ENCODE data around the gene TXNDC17. TPM values are rescaled to one million over a fixed set of nuclear protein-coding genes. Genes with fewer than 3 reads are reported as not detected.

Gene TXNDC17
- total RNA-seq, 1 experiment from 2014 or later, result 137 TPM

- H3K27ac ChIP-seq (ENCODE audit: low read length), result no peak overlapping the region
- no peak for TF ChIP-seq REST (IDR thresholded peaks at IDR 0.05; ENCODE audit: insufficient read depth in 1 of 2, low read depth in 2 of 2, low read length in 1 of 2)
- TF ChIP-seq SIN3A (IDR thresholded peaks at IDR 0.05; ENCODE audit: borderline replicate concordance, insufficient read depth, low read depth, low read length), result no peak
- no peaks in the 10 kb centered on the region for H3K27me3 ChIP-seq (ENCODE audit: control insufficient read depth, insufficient read depth, low read length)
- ChIA-PET POLR2A (no interaction called here), CTCF (no interaction called here)
- H3K36me3 ChIP-seq (ENCODE audit: control insufficient read depth, insufficient read depth, low read length), result peaks cover 12% of the 10 kb centered on the region
- H3K9me3 ChIP-seq (ENCODE audit: control insufficient read depth, insufficient read depth, low read depth, low read length), result no peaks in the 10 kb centered on the region
- no peak for DNase-seq (ENCODE audit: low read depth, low spot score)
- in situ Hi-C loops (cut with HindIII; ENCODE audit: low pct_unique_long_range_greater_than_20kb, low sequenced_read_pairs), result no loop called here
- intact Hi-C loops (cut with micrococcal nuclease; ENCODE audit: unreplicated experiment), result no loop called here
- ATAC-seq, result no peak
- no TSS peak for BruUV-seq (replicated peaks)
- H3K4me3 ChIP-seq (ENCODE audit: low read depth in 2 of 2, low read length in 2 of 2), result no peak overlapping the region
- 0 out of 2 replicates have a peak, but pooled peaks cover 2% of the 10 kb centered on the region for H3K4me1 ChIP-seq (ENCODE audit: control insufficient read depth, insufficient read depth, low read length)
These were observed 43.1 kb upstream of the TXNDC17 start for GRCh38 chr17:6597727-6598126.

- intact Hi-C loops (cut with micrococcal nuclease; ENCODE audit: unreplicated experiment), result no loop called here
- Histone ChIP-seq H3K27ac (ENCODE audit: low read length) (no peak overlapping the region), H3K27me3 (ENCODE audit: control insufficient read depth, insufficient read depth, low read length) (no peaks in the 10 kb centered on the region), H3K4me3 (ENCODE audit: low read depth in 2 of 2, low read length in 2 of 2) (no peak overlapping the region), H3K36me3 (ENCODE audit: control insufficient read depth, insufficient read depth, low read length) (peaks cover 7% of the 10 kb centered on the region), H3K4me1 (ENCODE audit: control insufficient read depth, insufficient read depth, low read length) (0 out of 2 replicates have a peak, but pooled peaks cover 2% of the 10 kb centered on the region), H3K9me3 (ENCODE audit: control insufficient read depth, insufficient read depth, low read depth, low read length) (no peaks in the 10 kb centered on the region)
- BruUV-seq (replicated peaks), result no TSS peak
- TF ChIP-seq POLR2AphosphoS5 (IDR thresholded peaks at IDR 0.05; ENCODE audit: low read depth, low read length) (no peak), REST (IDR thresholded peaks at IDR 0.05; ENCODE audit: insufficient read depth in 1 of 2, low read depth in 2 of 2, low read length in 1 of 2) (no peak), TCF7L2 (IDR thresholded peaks at IDR 0.05; ENCODE audit: low read depth, low read length) (no peak), SIN3A (IDR thresholded peaks at IDR 0.05; ENCODE audit: borderline replicate concordance, insufficient read depth, low read depth, low read length) (no peak), CTCF (IDR thresholded peaks at IDR 0.05) (no peak)
- ATAC-seq, result no peak
- in situ Hi-C loops (cut with HindIII; ENCODE audit: low pct_unique_long_range_greater_than_20kb, low sequenced_read_pairs), result no loop called here
- no peak for DNase-seq (ENCODE audit: low read depth, low spot score)
- POLR2A ChIA-PET, result no interaction called here
- CTCF ChIA-PET, result no interaction called here
These were observed 41.5 kb upstream of the TXNDC17 start for GRCh38 chr17:6599364-6599763.

Data from Panc1 (cell line).